Activated CD8-positive, alpha-beta T cell treated with anti-CD3 and anti-CD28 coated beads for 36 hours (primary cell): ENCODE results near the gene SLC13A5. TPM values are rescaled to one million over a fixed set of nuclear protein-coding genes. Genes with fewer than 3 reads are reported as not detected.

Experiments used
- ATAC-seq: fragments of 200-7000 bp; cut with Tn5 transposase; one replicate; pipeline ENCODE4 v1.10.0; 2021; ENCODE audit warnings: mild to moderate bottlenecking, moderate library complexity
- CTCF ChIA-PET: fragments of 350-600 bp; sonication (Branson Sonifier 250); formaldehyde crosslinking; loops from one replicate; lab custom pipeline; 2021; ENCODE audit warnings: antibody characterized with exemption; lab: Charles Lee
- POLR2A ChIA-PET: fragments of 350-600 bp; sonication (Branson Sonifier 250); formaldehyde crosslinking; loops from one replicate; lab custom pipeline; 2021; ENCODE audit warnings: antibody characterized with exemption; lab: Charles Lee
- DNase-seq: peaks from one replicate; pipeline ENCODE4 v3.0.0-alpha.2; 2020
- H3K27ac Mint-ChIP-seq: one replicate; pipeline ENCODE4 v1.8.0; 2021; ENCODE audit warnings: mild to moderate bottlenecking, mixed read lengths
- H3K27me3 Mint-ChIP-seq: one replicate; pipeline ENCODE4 v1.8.0; 2021; ENCODE audit warnings: mixed read lengths
- H3K36me3 Mint-ChIP-seq: one replicate; pipeline ENCODE4 v1.8.0; 2021; ENCODE audit warnings: low read depth, mixed read lengths
- H3K4me1 Mint-ChIP-seq: one replicate; pipeline ENCODE4 v1.8.0; 2021; ENCODE audit warnings: low read depth, mixed read lengths
- H3K4me3 Mint-ChIP-seq: one replicate; pipeline ENCODE4 v1.8.0; 2021; ENCODE audit warnings: mild to moderate bottlenecking, moderate library complexity, mixed read lengths
- H3K9me3 Mint-ChIP-seq: one replicate; pipeline ENCODE4 v1.8.0; 2021; ENCODE audit warnings: mixed read lengths
- CTCF ChIP-seq: fragments of 200-600 bp; IDR thresholded peaks from one replicate; pipeline ENCODE4 v1.8.0; 2022; ENCODE audit warnings: antibody characterized with exemption, mild to moderate bottlenecking
- intact Hi-C: fragments of 100-400 bp; cut with micrococcal nuclease; formaldehyde crosslinking; loops from one replicate; pipeline ENCODE4 v1.10.0; 2022
- total RNA-seq, 2 experiments: library from RNA; stranded (reverse); gene quantifications; one replicate each; pipeline ENCODE4 v1.2.3, GENCODE V29; 2021

SLC13A5 gene
- total RNA-seq, 2 experiments from 2014 or later = not detected

GRCh38 chr17:6639586-6640535 is 73.3 kb downstream of the SLC13A5 start:
- H3K27me3 Mint-ChIP-seq = no peaks in the 10 kb centered on the region
- CTCF ChIA-PET = interaction anchor here (1.0 to 1.4 kb wide), 2 partner anchors 65 to 381 kb away, joined by 3 read pairs; no protein-coding TSS in a partner anchor
- peaks cover 35% of the 10 kb centered on the region for H3K36me3 Mint-ChIP-seq
- H3K4me1 Mint-ChIP-seq = peaks cover 53% of the 10 kb centered on the region
- POLR2A ChIA-PET = interaction anchor here (2.0 to 4.1 kb wide), 2 partner anchors 11 to 12 kb away, joined by 5 to 28 read pairs; partner anchors contain the start of genes C17orf100 and MED31
- peak overlapping the region; percentile 89 for H3K4me3 Mint-ChIP-seq
- TF ChIP-seq CTCF = no peak
- peak overlapping the region; percentile 97 for H3K27ac Mint-ChIP-seq
- intact Hi-C loops = loop anchor here (10.0 kb wide), 1 partner anchor 165 kb away; no protein-coding TSS in a partner anchor
- peak; percentile 24 for ATAC-seq
- DNase-seq = peak; percentile 41
- H3K9me3 Mint-ChIP-seq = no peaks in the 10 kb centered on the region

- intact Hi-C loops = no loop called here
- Mint-ChIP-seq H3K36me3 (peaks cover 32% of the 10 kb centered on the region), H3K9me3 (no peaks in the 10 kb centered on the region), H3K4me1 (peaks cover 45% of the 10 kb centered on the region), H3K27me3 (no peaks in the 10 kb centered on the region), H3K27ac (peak overlapping the region; percentile 97), H3K4me3 (peak overlapping the region; percentile 89)
- ATAC-seq (no peak), DNase-seq (peak; percentile 28)
- ChIA-PET POLR2A (interaction anchor here (4.1 kb wide), 1 partner anchor 12 kb away, joined by 28 read pairs; the partner anchor contains the start of genes C17orf100 and MED31), CTCF (interaction anchor here (1.0 kb wide), 1 partner anchor 64 kb away, joined by 3 read pairs; no protein-coding TSS in a partner anchor)
- no peak for TF ChIP-seq CTCF
Measured at GRCh38 chr17:6639014-6639585, 74.1 kb downstream of the SLC13A5 start.

- Mint-ChIP-seq H3K36me3 (peaks cover 32% of the 10 kb centered on the region), H3K4me3 (peak overlapping the region; percentile 51), H3K27me3 (no peaks in the 10 kb centered on the region), H3K27ac (no peak overlapping the region), H3K9me3 (no peaks in the 10 kb centered on the region), H3K4me1 (peaks cover 39% of the 10 kb centered on the region)
- POLR2A ChIA-PET = interaction anchor here (0.5 to 4.1 kb wide), 3 partner anchors 12 to 429 kb away, joined by 3 to 28 read pairs (median 3); partner anchors contain the start of genes C17orf100 and MED31
- no peak for ATAC-seq
- intact Hi-C loops = no loop called here
- DNase-seq = no peak
- CTCF ChIA-PET = no interaction called here
- TF ChIP-seq CTCF = no peak
Measured at GRCh38 chr17:6638046-6638908, 74.9 kb downstream of the SLC13A5 start.

- POLR2A ChIA-PET = interaction anchor here (0.5 kb wide), 1 partner anchor 429 kb away, joined by 3 read pairs; no protein-coding TSS in a partner anchor
- Mint-ChIP-seq H3K4me3 (no peak overlapping the region), H3K36me3 (peaks cover 32% of the 10 kb centered on the region), H3K4me1 (peaks cover 33% of the 10 kb centered on the region), H3K27me3 (no peaks in the 10 kb centered on the region), H3K27ac (no peak overlapping the region), H3K9me3 (no peaks in the 10 kb centered on the region)
- CTCF ChIA-PET = no interaction called here
- no peak for ATAC-seq
- intact Hi-C loops = no loop called here
- TF ChIP-seq CTCF = no peak
- no peak for DNase-seq
Measured at GRCh38 chr17:6637458-6637840, 75.7 kb downstream of the SLC13A5 start.
